RWPE1 (cell line): ENCODE results near the gene SAMD4A.

Experiments
- CTCF ChIA-PET: fragments of 350-600 bp; sonication (Branson Sonifier 250); formaldehyde crosslinking; extraction: SDS; loops from one replicate; lab custom pipeline; 2021; lab: Yijun Ruan, JAX
- POLR2A ChIA-PET: fragments of 400-600 bp; formaldehyde crosslinking; extraction: SDS; loops from one replicate; lab custom pipeline; 2020; ENCODE audit warnings: antibody characterized with exemption; ENCODE audit not compliant: low non-redundant PET; lab: Yijun Ruan, JAX
- DNase-seq: peaks from one replicate; pipeline ENCODE4 v3.0.0; 2012; ENCODE audit warnings: low spot score
- H3K27ac ChIP-seq: fragments of 450-650 bp; 2 replicates; pipeline ENCODE4 v1.5.1; 2017
- TF ChIP-seq, protein P1 (sequence below): fragments of 450-650 bp; conservative IDR thresholded peaks from 2 replicates; pipeline ENCODE4 v1.5.1; 2017; ENCODE audit warnings: low read depth, mild to moderate bottlenecking

The SAMD4A gene

DNA sequence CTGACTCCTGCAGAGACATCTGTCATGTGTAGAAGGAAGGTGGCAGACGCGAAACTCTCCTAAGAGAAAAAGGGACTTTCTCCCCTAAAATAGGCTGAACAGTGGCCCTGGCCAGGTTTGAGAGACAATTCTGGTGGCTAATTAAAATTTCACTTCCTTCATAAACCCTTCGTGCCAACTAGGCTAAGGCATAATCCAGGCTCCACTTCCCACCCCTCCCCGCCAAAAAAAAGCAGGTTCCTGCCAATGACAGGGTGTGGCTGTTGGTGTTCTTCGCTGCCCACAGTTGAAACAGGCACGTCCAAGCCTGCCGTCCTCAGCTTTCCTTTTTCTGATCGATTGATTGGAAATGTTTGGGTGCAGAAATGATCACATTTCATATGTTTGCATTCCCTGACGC lies 191.1 kb downstream of the SAMD4A start:
- CTCF ChIA-PET: interaction anchor here (1.2 kb wide), 1 partner anchor 95 kb away, joined by 5 read pairs; no protein-coding TSS in a partner anchor
- TF ChIP-seq, protein P1, sequence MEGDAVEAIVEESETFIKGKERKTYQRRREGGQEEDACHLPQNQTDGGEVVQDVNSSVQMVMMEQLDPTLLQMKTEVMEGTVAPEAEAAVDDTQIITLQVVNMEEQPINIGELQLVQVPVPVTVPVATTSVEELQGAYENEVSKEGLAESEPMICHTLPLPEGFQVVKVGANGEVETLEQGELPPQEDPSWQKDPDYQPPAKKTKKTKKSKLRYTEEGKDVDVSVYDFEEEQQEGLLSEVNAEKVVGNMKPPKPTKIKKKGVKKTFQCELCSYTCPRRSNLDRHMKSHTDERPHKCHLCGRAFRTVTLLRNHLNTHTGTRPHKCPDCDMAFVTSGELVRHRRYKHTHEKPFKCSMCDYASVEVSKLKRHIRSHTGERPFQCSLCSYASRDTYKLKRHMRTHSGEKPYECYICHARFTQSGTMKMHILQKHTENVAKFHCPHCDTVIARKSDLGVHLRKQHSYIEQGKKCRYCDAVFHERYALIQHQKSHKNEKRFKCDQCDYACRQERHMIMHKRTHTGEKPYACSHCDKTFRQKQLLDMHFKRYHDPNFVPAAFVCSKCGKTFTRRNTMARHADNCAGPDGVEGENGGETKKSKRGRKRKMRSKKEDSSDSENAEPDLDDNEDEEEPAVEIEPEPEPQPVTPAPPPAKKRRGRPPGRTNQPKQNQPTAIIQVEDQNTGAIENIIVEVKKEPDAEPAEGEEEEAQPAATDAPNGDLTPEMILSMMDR: no peak
- peak overlapping the region; percentile 72 for H3K27ac ChIP-seq

DNA sequence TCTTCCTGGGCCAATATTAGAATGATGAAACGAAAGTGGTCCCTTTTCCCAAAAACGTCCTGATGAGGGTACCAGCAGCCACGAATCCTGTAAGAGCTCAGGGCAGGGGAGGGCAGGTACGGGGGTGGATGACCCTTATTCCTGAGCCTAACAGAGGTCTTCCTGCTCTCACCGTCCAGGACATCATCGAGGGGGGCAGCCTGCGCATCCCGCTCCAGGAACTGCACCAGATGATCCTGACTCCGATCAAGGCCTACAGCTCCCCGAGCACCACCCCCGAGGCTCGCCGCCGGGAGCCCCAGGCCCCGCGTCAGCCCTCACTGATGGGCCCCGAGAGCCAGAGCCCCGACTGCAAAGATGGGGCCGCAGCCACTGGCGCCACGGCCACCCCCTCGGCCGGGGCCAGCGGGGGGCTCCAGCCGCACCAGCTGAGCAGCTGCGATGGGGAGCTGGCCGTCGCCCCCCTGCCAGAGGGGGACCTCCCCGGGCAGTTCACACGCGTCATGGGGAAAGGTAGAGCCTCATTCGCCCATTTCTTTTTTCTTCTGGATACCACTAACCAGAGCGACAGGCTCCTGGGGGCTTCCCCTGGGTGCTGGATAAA lies 193.2 kb downstream of the SAMD4A start:
- TF ChIP-seq, protein P1: no peak
- no peak for DNase-seq
- POLR2A ChIA-PET: no interaction called here
- CTCF ChIA-PET: interaction anchor here (0.6 kb wide), 1 partner anchor 68 kb away, joined by 3 read pairs; no protein-coding TSS in a partner anchor
- H3K27ac ChIP-seq: no peak overlapping the region

More for the DNA sequence above, 191.1 kb downstream of the SAMD4A start:
- POLR2A ChIA-PET: no interaction called here
- peak; percentile 11 for DNase-seq

DNA sequence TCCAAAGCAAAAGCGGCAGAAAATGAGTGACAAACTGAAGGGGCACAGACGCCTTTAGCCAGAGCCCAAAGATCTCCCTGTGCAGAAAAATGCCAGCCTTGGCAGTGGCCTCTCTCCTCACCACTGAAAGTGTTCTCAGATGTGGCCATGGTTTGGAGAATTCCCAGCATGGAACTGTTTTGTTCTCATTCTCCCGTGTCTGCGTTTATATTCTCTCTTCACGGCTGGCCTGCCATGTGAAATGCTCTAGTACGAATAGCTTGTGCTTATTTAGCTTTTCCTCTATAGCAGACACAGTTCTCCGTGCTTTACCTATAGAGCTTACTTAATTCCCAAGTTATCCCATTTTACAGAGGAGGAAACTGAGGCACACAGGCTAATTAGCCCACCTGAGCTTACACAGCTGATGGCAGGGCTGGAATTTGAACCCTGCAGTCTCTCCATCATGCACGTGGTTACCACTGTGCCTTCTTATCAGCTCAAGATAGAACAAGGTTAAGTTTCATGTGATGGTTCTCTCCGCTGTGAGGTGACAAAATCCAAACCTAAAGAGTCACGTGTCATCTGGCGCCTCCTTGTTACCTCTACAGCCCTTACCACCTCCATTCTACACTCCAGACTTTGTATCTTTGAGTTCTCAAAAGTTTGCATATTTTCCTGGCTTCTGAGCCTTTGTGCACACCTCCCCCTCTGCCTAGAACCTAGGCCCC lies 194.1 kb downstream of the SAMD4A start:
- H3K27ac ChIP-seq: no peak overlapping the region
- TF ChIP-seq, protein P1: no peak
- ChIA-PET CTCF (no interaction called here), POLR2A (no interaction called here)
- no peak for DNase-seq

DNA sequence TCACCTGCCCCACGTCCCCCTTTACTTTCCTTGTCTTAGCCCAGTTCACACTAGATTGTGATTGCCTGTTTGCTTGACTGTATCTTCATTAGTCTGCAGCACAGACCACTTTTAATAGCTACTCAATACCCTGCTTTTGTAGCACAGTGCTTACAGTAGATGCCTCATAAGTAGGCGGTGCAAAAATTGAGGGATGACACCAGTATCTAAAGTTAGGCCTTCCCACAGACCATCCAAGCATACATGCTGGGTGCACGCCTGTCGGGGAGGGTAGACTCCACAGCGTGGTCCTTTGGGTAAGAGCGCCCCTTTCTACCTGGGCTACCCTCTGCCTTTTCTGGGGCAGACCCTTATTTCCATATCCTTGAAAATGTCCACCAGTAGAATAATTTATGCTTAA lies 194.9 kb downstream of the SAMD4A start:
- TF ChIP-seq, protein P1: no peak
- DNase-seq: no peak
- ChIA-PET POLR2A (no interaction called here), CTCF (no interaction called here)
- no peak overlapping the region for H3K27ac ChIP-seq

DNA sequence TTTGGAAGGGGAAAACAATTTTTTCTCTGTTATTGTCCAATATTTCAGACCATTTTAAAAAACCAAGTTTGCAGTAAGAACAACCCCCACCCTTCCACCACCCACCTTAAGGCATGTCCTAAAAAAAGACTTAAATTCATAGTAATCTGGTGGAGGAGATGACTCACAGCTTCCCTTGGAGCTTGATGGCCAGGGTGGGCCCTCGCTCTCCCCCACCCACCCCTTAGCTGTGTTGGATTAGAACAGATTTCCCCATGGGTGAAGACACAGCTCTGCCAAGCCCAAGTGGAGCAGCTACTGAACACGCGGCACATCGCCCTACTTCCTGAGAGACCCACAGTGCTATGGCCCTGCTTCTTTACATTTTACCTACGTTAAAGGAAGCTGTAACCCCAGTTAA lies 195.4 kb downstream of the SAMD4A start:
- TF ChIP-seq, protein P1: no peak
- ChIA-PET CTCF (no interaction called here), POLR2A (no interaction called here)
- DNase-seq: no peak
- no peak overlapping the region for H3K27ac ChIP-seq

DNA sequence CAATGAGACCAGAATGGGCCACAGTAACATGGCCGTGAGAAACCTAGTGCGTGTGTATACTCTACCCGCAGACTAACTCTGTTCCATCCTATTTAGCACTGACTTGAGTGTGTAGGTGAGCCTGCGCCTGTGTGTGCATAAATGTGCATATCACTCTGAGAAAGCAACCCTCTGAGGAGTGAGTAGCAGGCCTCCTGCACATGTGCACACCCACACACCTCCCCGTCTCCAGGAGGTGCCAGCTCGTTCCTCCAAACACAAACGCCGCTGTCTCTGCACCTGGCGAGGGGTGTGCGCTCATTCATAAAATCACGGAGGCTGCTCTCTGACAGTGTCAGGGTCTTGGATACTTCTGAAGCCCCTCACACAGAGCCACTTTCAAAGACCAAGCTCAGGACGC lies 196.8 kb downstream of the SAMD4A start:
- no peak for DNase-seq
- H3K27ac ChIP-seq: no peak overlapping the region
- TF ChIP-seq, protein P1: no peak
- ChIA-PET CTCF (no interaction called here), POLR2A (no interaction called here)
